Measurements from ENCODE around the gene BRSK2.
"Not testable (repeated sequence)": the region's sequence is repeated elsewhere in the genome, so short reads cannot be mapped to it uniquely, and the experiment has no call there.

The BRSK2 gene

DNA sequence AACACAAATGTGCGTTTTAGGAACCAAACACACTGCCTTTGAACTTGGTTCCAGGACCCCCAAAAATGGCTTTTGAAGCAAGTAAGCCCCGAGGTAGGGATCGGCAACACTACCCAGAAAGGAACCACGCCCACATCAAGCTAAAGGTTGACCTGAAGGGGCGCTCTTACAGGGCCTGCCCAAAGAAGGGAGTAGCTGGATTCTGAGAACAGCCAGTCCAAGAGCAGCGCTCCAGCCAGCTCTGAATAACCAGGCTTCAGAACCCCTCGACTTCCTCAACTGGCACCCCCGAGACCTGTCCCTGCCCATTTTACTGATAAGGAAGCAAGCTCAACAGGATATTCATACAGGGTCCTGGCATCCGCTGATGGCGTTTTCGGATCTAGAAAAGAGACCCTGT is 115.7 kb downstream of the BRSK2 start:
- TF ChIP-seq, protein P1, sequence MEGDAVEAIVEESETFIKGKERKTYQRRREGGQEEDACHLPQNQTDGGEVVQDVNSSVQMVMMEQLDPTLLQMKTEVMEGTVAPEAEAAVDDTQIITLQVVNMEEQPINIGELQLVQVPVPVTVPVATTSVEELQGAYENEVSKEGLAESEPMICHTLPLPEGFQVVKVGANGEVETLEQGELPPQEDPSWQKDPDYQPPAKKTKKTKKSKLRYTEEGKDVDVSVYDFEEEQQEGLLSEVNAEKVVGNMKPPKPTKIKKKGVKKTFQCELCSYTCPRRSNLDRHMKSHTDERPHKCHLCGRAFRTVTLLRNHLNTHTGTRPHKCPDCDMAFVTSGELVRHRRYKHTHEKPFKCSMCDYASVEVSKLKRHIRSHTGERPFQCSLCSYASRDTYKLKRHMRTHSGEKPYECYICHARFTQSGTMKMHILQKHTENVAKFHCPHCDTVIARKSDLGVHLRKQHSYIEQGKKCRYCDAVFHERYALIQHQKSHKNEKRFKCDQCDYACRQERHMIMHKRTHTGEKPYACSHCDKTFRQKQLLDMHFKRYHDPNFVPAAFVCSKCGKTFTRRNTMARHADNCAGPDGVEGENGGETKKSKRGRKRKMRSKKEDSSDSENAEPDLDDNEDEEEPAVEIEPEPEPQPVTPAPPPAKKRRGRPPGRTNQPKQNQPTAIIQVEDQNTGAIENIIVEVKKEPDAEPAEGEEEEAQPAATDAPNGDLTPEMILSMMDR (conservative IDR thresholded peaks at IDR 0.05), result no peak
- H3K27ac ChIP-seq, result no peak overlapping the region

- H3K27ac ChIP-seq, result no peak overlapping the region
Observed at GRCh38 chr11:1506981-1507380, 117.2 kb downstream of the BRSK2 start.

DNA sequence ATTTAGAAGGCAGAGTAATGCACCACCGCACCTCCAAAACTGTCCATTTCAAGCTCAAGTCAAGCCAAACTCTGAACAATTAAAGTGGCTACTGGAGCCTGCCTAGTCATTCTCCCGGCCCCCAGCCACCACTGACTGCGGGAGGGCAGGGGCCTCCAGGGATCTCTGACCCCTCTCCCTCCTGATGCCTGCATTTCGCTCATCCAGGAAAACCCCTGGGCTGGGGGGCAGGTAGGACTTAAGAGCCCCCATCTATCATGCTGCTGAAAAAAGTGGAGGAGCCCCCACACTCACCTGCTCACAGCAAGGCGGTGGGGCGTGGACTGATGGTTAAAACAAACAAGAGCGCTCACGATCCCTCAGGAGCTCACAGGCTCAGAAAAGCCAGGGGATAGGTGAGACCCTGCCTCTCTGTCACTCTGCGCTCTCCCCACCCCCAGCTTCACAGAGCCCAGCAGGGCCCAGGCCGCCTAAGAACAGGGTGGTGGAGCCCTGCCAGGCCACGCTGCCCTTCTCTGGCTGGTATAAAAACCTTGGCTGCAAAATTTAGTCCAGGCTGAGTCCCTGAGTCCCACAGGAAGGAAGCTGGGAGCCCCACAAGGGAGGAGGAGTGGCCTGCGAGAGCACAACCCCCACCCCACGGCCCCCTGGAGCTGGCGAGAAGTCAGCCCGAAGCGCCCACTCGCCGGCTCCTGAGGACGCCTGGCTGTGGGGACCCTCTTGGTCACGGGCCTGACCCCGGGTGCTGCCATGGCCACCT is 117.8 kb downstream of the BRSK2 start:
- TF ChIP-seq, protein P1 (conservative IDR thresholded peaks at IDR 0.05), result no peak
- H3K27ac ChIP-seq, result no peak overlapping the region

More at GRCh38 chr11:1506981-1507380, 117.2 kb downstream of the BRSK2 start:
- TF ChIP-seq, protein P1 (conservative IDR thresholded peaks at IDR 0.05), result no peak

DNA sequence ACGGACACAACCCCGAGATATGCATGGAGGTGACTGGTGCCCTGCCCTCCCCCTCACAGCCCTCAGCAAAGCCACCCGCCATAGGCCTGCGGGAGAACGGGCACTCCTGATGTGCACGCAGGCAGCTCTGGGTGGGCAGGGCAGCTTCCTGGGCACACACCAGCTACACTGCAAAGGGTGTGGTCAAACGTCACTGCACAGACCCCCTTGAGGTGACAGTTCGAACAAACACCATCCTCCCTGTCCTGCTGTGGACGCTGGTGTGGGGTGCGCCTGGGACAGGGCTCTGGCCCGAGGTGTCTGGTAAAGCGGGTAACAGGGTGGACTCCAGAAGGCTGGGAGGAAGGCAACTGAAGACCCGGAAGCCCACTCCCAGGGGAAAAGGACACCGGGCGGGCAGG is 118.8 kb downstream of the BRSK2 start:
- TF ChIP-seq, protein P1 (conservative IDR thresholded peaks at IDR 0.05), result no peak
- H3K27ac ChIP-seq, result no peak overlapping the region

DNA sequence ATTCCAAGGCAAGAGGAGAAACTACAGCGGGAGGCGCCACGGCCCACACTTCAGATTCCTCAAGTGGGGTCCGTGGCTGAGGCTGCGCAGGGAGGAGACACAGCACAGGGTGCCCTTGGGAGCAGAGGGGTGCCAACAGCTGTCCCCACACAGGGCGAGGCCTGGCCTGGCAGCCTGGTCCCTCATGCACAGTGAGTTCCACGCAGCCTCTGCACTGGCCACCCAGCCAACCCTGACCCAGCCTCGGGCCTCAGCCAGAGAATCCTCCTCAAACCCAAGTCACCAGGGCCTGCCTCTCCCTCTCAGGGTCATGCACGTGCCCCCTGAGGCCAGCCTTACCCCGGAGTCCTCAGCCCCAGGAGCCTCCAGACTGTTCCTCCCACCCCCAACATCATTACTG is 119.3 kb downstream of the BRSK2 start:
- no peak overlapping the region for H3K27ac ChIP-seq
- TF ChIP-seq, protein P1 (conservative IDR thresholded peaks at IDR 0.05), result no peak

- H3K27ac ChIP-seq, result no peak overlapping the region
- TF ChIP-seq, protein P1 (conservative IDR thresholded peaks at IDR 0.05), result no peak
Observed at GRCh38 chr11:1509626-1510255, 120.0 kb downstream of the BRSK2 start.

DNA sequence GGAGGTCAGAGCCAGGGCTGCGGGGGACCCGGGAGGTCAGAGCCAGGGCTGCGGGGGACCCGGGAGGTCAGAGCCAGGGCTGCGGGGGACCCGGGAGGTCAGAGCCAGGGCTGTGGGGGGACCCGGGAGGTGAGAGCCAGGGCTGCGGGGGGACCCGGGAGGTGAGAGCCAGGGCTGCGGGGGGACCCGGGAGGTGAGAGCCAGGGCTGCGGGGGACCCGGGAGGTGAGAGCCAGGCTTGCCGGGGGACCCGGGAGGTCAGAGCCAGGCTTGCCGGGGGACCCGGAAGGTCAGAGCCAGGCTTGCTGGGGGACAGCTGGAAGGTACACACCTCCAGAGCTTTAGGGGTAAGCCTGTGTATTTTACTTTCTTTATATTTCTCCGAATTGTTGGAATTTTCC is 120.6 kb downstream of the BRSK2 start:
- H3K27ac ChIP-seq, result not testable (repeated sequence)

GRCh38 chr11:1510928-1511327 is 121.2 kb downstream of the BRSK2 start:
- no peak overlapping the region for H3K27ac ChIP-seq
- TF ChIP-seq, protein P1 (conservative IDR thresholded peaks at IDR 0.05), result no peak

Measured in VCaP (cell line).